Transverse colon (tissue), 4 donors: ENCODE data around the gene RPTOR. TPM values are rescaled to one million over a fixed set of nuclear protein-coding genes. Genes with fewer than 3 reads are reported as not detected.
A peak's percentile ranks its signal among the peaks of the same experiment; 100 is the strongest.

ENCODE experiments used
- DNase-seq: peaks from one replicate; pipeline ENCODE4 v3.0.0-alpha.2; 2019
- H3K27ac ChIP-seq, 4 donors: fragments of 200-600 bp; sonication (generic); 2 replicates each; pipeline ENCODE4 v1.5.1; 2016 to 2018; ENCODE audit warnings: inconsistent platforms in 4 of 4
- H3K27me3 ChIP-seq: fragments of 200-600 bp; sonication (generic); 2 replicates; pipeline ENCODE4 v1.5.1; 2017; ENCODE audit warnings: inconsistent platforms
- H3K36me3 ChIP-seq, 4 donors: fragments of 200-600 bp; sonication (generic); 2 replicates each; pipeline ENCODE4 v1.5.1; 2017 to 2019; ENCODE audit warnings: inconsistent platforms in 4 of 4
- H3K4me1 ChIP-seq, 4 donors: fragments of 200-600 bp; sonication (generic); 2 replicates each; pipeline ENCODE4 v1.5.1; 2017 to 2020; ENCODE audit warnings: inconsistent platforms in 4 of 4
- H3K4me3 ChIP-seq, 4 donors: fragments of 200-600 bp; sonication (generic); 1 replicate in 1 of 4; 2 replicates in 3 of 4; pipeline versions ENCODE4 v1.5.1 to v1.6.1; 2017 to 2019; ENCODE audit warnings: inconsistent platforms in 4 of 4
- H3K9me3 ChIP-seq, 2 donors: fragments of 200-600 bp; sonication (generic); 2 replicates each; pipeline ENCODE4 v1.5.1; 2017 to 2019; ENCODE audit warnings: inconsistent platforms in 2 of 2
- EP300 ChIP-seq: sonication (generic); formaldehyde crosslinking; IDR thresholded peaks from one replicate; pipeline ENCODE4 v1.6.1; 2017; ENCODE audit warnings: antibody characterized with exemption, low read depth
- POLR2A ChIP-seq: fragments of 450-650 bp; IDR thresholded peaks from one replicate; pipeline ENCODE4 v1.6.1; 2016; ENCODE audit warnings: antibody characterized with exemption, mild to moderate bottlenecking, moderate library complexity
- POLR2AphosphoS5 ChIP-seq, 3 donors: sonication (generic); formaldehyde crosslinking; IDR thresholded peaks; one replicate each; pipeline ENCODE4 v1.6.1; 2016; ENCODE audit warnings: antibody characterized with exemption in 3 of 3
- WGBS, 2 donors: methylation state at CpG; one replicate each; pipeline ENCODE4 v1.1.5; 2018; ENCODE audit warnings: low coverage in 1 of 2; 5-methylcytosine and 5-hydroxymethylcytosine counted together
- in situ Hi-C, 4 donors: fragments of 200-750 bp; cut with MboI; loops; one replicate each; pipeline versions ENCODE4 v1.15.0 to v1.15.1; 2017; ENCODE audit warnings: low sequenced_read_pairs in 3 of 4, low pct_ligation_motif_present in 1 of 4, low pct_unique_long_range_greater_than_20kb in 1 of 4
- intact Hi-C: fragments of 100-400 bp; cut with DNase I; formaldehyde crosslinking; loops from one replicate; pipeline ENCODE4 v1.15.1; 2023; ENCODE audit warnings: low total_unique reads
- total RNA-seq, 4 donors: library from RNA; depleted of rRNA; stranded (reverse); fragments of >200 nt; gene quantifications; one replicate each; pipeline ENCODE4 v1.1.0, GENCODE V29; 2016
- TF ChIP-seq, protein P1 (sequence below), 5 experiments: fragments of 200-600 bp in 3 of 5; fragments of 450-650 bp in 2 of 5; sonication (generic) in 3 of 5; IDR thresholded peaks; 1 replicate in 2 of 5; 2 replicates in 3 of 5; pipeline ENCODE4 v1.5.1; 2016 to 2017; ENCODE audit warnings: antibody characterized with exemption in 5 of 5, inconsistent platforms in 3 of 5, mild to moderate bottlenecking in 2 of 5, moderate library complexity in 1 of 5

RPTOR gene
- total RNA-seq, 4 donors from 2014 or later, result 28.9 to 79.3 (median 48.0) TPM

DNA sequence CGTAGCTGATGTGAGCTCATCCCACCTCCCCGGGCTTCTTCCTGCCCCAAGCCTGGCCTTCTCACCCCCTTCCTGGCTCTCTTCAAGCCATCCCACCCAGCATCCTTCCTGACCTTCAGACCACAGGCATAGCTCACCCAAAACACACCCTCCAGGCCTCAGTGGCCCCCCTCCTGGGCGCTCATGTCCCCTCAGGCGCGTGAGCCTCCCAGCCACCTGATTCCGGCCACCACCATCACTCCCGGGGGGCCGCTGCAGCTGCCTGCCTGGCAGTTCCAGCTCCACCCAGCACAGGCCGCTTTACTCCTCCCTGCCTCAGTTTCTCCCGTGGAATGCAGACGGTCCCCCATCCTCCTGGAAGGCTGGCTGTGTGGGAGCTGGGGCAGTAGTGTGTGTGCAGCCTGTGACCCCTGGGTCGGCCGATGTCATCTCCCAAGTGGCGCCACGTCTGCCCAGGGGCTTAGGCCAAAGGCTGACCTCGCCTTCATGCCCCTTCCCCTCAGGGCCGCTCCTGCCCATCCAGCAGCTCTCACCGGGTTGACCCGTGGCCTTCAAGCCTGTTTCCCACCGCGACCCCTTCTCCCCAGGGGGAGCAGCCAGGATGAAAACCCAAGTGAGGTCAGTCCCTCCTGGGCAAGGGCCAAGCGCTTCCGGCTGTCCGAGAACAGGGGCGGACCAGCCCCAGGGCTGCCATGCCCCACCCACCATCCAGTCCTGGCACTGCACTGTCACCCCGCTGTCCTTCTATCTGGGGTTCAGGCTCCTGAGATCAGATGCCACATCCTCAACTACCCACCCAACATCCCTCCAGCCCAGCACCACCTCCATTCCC lies 435.1 kb downstream of the RPTOR start:
- in situ Hi-C loops, result loop anchor here (10.0 kb wide), 3 partner anchors 115 to 555 kb away; no protein-coding TSS in a partner anchor
- 83 to 100% methylated on average over 1 to 24 of the region's 26 CpGs for WGBS, 2 donors
- no peak for TF ChIP-seq POLR2A
- TF ChIP-seq, protein P1, sequence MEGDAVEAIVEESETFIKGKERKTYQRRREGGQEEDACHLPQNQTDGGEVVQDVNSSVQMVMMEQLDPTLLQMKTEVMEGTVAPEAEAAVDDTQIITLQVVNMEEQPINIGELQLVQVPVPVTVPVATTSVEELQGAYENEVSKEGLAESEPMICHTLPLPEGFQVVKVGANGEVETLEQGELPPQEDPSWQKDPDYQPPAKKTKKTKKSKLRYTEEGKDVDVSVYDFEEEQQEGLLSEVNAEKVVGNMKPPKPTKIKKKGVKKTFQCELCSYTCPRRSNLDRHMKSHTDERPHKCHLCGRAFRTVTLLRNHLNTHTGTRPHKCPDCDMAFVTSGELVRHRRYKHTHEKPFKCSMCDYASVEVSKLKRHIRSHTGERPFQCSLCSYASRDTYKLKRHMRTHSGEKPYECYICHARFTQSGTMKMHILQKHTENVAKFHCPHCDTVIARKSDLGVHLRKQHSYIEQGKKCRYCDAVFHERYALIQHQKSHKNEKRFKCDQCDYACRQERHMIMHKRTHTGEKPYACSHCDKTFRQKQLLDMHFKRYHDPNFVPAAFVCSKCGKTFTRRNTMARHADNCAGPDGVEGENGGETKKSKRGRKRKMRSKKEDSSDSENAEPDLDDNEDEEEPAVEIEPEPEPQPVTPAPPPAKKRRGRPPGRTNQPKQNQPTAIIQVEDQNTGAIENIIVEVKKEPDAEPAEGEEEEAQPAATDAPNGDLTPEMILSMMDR (IDR thresholded peaks at IDR 0.05), result no peak
- TF ChIP-seq EP300, result no peak
- TF ChIP-seq POLR2AphosphoS5 (IDR thresholded peaks at IDR 0.05), result no peak
- Histone ChIP-seq H3K27ac (no peak overlapping the region), H3K9me3 (no peaks in the 10 kb centered on the region), H3K27me3 (peaks cover 16% of the 10 kb centered on the region), H3K4me3 (no peak overlapping the region), H3K4me1 (peaks cover 3 to 10% (median 9%) of the 10 kb centered on the region in 4 donors), H3K36me3 (no peaks in the 10 kb centered on the region)
- intact Hi-C loops, result loop anchor here (2.0 to 10.0 kb wide), 3 partner anchors 117 to 553 kb away; no protein-coding TSS in a partner anchor
- DNase-seq, result no peak

- no peak overlapping the region for H3K27ac ChIP-seq
- intact Hi-C loops, result loop anchor here (2.0 to 5.0 kb wide), 2 partner anchors 118 to 554 kb away; no protein-coding TSS in a partner anchor
- TF ChIP-seq, protein P1 (IDR thresholded peaks at IDR 0.05), result no peak
- TF ChIP-seq POLR2A (no peak), EP300 (no peak), POLR2AphosphoS5 (IDR thresholded peaks at IDR 0.05) (no peak)
- H3K4me1 ChIP-seq, result peaks cover 3 to 10% (median 9%) of the 10 kb centered on the region in 4 donors
- WGBS, 2 donors, result 43 to 45% methylated on average over 7 of the region's 7 CpGs
- H3K36me3 ChIP-seq, result no peaks in the 10 kb centered on the region
- in situ Hi-C loops, result loop anchor here in 2 of 4 donors (10.0 kb wide), 2 partner anchors 546 to 556 kb away; no protein-coding TSS in a partner anchor
- H3K27me3 ChIP-seq, result peaks cover 16% of the 10 kb centered on the region
- no peaks in the 10 kb centered on the region for H3K9me3 ChIP-seq
- H3K4me3 ChIP-seq, result peak overlapping the region in 1 of 4 donors; percentile 14
- no peak for DNase-seq
These were observed 435.9 kb downstream of the RPTOR start for GRCh38 chr17:80980397-80981061.

DNA sequence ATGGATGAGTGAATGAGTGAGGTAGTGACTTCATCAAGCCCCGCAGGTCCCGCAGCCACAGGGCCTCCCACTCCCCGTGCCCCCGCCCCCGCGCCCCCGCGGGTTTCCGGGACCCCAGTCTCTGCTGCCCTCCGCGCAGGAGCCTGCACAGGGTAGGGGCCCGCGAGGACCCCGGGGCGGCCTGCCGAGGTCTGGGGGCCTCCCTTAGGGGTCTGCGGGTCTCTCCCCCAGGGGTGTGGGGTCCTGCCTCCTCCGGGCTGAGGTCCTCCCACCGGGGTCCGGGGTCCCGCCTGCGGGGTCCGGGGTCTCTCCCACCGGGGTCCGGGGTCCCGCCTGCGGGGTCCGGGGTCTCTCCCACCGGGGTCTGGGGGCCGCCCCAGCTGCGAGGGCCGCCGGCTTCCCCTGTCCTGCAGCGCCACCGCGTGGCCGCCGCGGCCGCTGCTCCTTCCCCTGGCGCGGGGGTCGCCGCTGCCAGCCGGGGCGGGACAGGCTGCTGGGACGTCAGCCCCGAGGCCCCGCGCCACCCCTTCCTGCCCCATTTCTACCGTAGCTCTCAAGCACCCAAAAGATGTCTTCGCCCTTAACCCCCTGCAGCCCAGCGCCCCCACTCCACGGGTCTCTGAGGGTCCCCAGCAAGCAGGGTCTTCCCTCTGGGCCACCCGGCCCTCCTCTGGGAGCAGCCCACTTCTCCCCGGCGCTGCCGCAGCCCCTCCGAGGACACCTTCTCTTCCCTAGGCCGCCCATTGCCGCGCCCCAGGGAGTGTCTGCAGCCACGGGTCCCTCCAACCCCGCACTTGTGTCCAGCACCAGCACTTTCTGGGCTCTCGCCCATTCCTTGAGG lies 436.6 kb downstream of the RPTOR start:
- in situ Hi-C loops (loop anchor here in 2 of 4 donors (10.0 kb wide), 2 partner anchors 546 to 556 kb away; no protein-coding TSS in a partner anchor), intact Hi-C loops (loop anchor here (2.0 to 5.0 kb wide), 2 partner anchors 119 to 554 kb away; no protein-coding TSS in a partner anchor)
- no peak for DNase-seq
- peaks cover 3 to 10% (median 9%) of the 10 kb centered on the region in 4 donors for H3K4me1 ChIP-seq
- peak overlapping the region in 2 of 4 donors; percentile 14 to 34 for H3K4me3 ChIP-seq
- H3K27me3 ChIP-seq, result peaks cover 16% of the 10 kb centered on the region
- TF ChIP-seq, protein P1 (IDR thresholded peaks at IDR 0.05), result peak; percentile 28 to 84 (median 77)
- TF ChIP-seq POLR2A (no peak), POLR2AphosphoS5 (IDR thresholded peaks at IDR 0.05) (no peak), EP300 (no peak)
- H3K27ac ChIP-seq, result no peak overlapping the region
- 0 to 16% methylated on average over 2 to 22 of the region's 65 CpGs for WGBS, 2 donors
- H3K9me3 ChIP-seq, result no peaks in the 10 kb centered on the region
- H3K36me3 ChIP-seq, result no peaks in the 10 kb centered on the region
